Measurements from ENCODE around the gene SNX9.

SNX9 gene

DNA sequence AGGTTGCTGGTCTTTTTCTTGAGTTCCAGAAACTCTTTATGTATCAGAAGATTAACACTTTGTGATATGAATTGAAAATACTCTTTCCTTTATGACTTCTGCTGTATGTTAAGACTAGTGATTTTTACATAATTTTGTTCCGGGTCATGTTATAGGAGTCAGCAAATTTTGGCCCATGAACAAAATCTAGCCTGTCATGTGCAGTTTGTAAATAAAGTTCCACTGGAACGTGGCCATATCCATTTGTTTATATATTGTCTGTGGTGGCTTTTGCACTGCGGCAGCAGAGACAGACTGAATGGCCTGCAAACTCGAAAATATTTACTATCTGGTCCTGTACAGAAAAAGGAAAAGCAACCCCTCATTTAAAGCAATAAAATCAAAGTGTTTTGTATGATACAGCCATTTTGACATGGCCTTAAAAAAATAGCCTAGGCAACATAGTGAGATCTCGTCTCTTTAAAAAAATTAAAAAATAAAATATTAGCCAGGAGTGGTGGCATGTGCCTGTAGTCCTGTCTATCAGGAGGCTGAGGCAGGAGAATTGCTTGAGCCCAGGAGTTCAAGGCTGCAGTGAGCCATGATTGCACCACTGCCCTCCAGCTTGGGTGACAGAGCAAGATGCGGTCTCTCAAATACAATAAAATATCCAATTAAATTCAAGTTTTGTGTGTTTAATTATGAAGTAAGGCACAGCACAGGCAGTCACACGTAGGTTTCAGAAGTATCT, 36.9 kb downstream of the SNX9 start:
- no peak for DNase-seq (ENCODE audit: low read depth)

DNA sequence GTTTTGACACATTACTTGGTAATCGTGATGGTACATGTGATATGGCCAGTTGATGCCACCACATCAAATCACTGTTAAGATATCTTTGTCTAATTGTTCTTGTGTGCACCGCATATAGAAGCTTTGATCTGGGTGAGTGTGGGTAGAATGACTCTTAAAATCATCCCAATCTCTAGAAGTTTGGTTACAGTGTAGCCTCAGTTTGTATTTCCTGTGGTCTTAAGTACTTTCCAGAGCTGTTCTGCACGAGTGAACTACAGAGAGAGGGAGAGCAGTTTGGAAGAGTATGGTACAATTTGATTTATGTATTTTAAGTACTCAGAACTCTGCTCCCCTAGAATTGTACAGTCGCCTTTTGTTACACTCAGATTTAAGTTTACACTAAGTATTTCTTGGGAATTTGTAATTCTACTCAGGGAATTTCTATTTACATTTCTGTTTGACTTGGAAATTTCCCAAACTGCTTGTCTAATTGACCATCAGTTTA, 37.5 kb downstream of the SNX9 start:
- DNase-seq (ENCODE audit: low read depth), result no peak

DNA sequence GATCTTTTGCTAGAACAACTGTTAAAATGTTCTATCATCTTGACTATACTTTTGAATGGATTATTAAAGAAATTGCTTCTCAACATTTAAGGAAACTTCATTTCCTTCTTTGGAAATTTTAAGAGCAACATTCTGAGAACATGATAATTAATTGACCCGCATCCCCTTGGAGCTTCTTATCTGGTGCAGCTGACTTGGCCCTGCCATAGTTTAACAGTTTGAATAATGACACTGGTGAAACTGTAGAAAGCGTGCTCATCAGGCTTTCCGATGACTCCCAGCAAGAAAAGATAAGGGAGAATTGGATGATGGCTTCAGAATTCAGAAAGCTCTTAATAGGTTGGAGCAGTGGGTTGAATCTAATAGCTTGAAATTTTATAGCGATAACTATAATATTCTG, 38.1 kb downstream of the SNX9 start:
- DNase-seq (ENCODE audit: low read depth), result no peak

DNA sequence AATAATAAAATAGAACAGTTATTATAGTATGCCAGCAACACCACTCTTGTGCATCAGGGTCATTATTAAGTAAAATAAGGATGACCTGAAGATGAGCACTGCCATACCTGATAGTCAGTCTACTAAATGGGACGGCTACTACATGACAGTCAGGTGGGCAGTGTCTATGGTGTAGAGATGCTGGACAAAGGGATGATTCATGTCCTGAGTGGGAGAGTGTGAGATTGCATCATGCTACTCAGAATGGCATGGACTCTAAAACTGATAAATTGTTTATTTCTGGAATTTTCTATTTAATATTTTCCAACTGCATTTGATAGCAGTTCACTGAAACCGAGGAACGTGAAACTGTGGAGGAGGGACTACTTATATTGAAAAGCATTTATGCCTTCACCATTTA, 38.8 kb downstream of the SNX9 start:
- DNase-seq (ENCODE audit: low read depth), result no peak

DNA sequence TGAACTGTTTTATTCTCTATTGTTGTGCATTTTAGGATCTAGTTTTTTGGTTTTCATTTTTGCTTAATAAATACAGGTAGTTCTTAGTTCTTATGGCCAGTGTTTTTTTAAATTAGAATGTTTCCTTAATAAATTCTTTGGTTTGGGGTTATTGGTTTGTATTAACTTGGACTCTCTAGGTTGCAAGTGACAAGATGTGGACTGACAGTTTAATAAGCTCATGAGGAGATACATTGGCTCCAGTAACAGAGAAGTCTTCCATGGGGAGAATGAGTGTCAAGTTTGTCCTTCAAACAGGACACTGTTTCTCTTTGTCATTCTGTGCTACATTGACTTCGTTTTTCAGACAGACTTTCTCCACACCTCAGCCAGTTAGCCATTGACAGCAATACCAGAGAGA, 39.7 kb downstream of the SNX9 start:
- no peak for DNase-seq (ENCODE audit: low read depth)

DNA sequence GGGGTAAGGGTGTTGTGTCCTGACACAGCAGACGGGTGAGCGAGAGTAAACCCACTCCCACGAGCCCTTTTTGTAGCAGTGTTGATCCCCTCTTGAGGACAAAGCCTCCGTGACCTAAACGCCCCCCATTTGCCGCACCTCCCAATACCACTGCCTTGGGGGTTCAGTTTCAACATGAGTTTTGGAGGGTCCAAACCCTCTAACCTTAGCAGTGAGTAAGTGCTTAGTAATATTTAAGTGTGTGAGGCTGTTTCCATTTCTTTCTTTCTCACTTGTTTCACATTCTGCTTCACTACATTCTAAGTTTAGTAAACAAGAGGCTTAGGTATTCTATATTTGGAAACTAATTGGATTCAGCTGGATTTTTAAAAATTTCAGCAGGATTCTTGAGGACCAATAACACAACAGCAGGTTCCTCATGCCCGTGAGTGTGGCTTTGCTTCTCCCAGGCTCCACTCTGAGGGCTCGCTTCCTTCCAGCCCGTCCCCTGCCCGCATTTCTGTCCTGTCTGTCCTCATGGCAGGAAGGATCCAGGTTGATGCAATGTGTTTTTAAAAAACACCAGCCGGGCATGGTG, 41.2 kb downstream of the SNX9 start:
- DNase-seq (ENCODE audit: low read depth), result no peak

DNA sequence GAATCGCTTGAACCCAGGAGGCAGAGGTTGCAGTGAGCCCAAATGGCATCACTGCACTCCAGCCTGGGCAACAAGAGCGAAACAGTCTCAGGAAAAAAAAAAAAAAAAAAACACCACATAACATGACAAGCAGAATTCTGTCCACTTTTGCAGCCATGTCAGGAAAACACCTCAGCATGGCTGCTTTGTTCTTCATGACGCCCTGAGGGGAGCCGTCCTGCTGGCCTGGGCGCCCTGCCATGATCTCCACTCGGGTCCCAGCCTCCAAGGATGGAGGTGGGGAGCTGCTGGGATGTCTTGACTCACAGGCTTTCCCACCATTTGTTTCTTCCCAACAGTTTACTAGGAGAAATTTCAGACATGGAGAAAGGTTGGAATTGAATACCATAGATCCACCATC, 42.2 kb downstream of the SNX9 start:
- DNase-seq (ENCODE audit: low read depth), result no peak

DNA sequence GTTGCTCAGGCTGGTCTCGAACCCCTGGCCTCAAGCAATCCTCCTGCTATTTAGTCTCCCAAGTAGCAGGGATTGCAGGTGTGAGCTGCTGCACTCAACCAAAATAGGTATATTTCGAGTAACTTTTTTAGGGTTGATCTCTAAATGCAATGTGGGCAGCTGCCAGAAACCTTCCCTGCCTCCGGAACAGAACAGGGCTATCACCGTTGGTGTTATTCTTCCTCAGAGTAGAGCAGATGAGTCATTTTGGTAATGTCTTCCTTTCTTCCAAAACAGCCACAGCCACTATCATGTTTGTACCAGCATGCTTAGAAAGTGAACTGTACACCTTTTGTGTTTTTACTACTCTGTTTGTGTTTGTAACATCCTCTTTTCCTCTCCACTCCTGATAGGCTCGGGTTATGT, 44.1 kb downstream of the SNX9 start:
- DNase-seq (ENCODE audit: low read depth), result no peak

DNA sequence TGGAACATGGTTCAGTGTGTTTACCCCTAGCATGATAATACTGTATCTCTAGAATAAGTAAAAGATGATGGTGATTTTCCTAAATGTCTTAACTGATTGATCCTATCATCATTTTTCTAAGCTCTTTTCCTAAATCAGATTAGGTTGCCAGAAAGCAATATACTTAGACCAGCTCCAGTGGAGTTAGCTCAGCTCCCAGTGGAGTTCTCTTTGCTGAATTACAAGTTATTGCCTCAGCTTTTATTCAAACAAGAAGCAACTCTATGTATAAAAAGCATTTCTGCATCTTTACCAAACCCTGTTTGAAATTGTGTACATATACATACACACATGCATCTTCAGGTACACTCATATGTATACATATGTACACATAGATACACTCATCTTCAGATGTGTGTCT, 44.9 kb downstream of the SNX9 start:
- DNase-seq (ENCODE audit: low read depth), result no peak

DNA sequence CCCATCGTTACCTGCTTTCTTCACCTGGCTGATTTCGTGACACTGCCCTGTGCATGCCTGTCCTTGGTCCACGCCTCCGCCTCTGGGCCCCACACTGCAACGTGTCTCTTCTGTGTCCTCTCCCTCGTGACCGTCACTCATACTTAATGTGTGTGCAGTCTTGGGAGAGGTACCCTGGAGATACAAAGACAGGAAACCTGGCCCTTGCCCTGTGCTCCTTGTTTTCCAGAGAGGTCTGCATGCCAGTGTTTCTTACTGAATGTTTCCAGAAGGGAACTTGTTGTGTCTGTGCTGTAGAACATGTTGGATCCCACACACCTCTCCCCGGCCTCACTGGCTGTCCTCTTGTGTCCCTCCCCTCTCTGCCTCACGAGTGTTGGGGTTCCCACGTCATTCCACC, 45.8 kb downstream of the SNX9 start:
- DNase-seq (ENCODE audit: low read depth), result no peak

DNA sequence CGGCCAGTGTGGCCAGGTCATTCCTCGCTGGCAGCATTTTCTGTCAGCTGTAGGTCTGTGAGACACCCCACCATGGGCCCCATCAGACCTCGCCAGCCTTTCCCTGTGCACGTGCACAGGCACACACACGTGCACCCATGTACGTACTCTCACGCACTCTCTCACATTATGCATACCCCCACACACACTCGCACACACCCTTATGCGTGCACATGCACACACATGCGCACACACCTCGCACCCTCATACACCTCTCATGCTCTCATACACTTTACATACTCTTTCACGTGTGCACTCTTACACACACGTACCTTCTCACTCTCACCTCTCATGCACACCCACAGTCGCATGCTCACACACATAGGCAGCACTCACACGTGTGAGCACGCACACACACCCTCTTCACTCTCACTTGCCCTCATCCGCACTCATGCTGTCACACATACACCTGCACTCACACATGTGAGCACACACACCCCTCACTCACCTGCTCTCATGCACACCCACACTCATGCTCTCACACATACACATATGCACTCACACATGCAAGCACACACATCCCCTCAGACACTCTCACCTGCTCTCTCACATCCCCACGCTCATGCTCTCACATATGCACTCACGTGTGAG, 46.7 kb downstream of the SNX9 start:
- no peak for DNase-seq (ENCODE audit: low read depth)

DNA sequence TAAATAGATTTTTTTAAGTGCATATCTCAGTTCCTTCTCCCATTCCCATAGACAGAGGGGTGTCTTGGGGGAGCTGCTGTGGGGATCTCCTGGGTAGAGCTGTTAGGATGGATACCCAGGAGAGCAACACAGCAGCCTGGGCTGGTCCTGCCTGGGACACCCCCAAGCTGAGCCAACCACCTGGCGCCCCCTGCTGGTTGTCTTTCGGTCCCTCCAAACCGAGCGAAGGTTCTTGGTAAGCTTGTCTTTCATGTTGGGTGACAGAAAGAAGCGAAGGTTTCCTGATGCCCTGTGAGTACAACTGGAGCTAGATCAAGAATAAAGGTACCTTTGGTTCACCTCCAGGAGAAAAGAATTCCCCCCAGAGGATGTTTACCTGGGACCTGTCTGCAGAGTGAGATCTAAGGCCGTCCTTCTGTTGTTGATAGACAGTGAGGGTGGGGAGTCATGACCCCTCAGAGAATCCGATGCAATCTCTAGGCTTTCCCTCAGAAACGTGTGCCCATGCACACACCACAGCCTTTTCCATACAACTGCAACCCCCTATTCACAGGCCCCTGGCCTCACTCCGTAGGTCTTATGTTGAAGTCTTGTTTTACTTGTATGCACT, 50.8 kb downstream of the SNX9 start:
- DNase-seq (ENCODE audit: low read depth), result peak; percentile 86

DNA sequence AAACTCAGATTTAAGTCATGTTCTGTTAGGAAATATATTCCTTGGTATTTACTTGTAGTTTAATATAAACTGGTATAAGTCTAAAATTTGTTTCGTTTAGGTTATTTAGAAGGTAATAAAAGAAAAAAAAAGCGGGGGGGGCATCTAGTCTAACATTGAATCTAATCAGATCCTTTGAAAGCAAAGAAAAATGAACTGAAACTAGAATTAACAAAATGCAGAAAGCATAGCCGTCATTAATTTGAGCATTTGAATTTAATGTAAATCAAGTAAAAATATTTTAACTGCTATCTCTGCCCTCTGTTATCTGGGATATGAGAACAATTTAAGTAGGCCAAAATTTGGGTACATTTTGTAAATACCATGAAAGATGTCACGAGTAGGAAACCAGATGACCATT, 54.1 kb downstream of the SNX9 start:
- no peak for DNase-seq (ENCODE audit: low read depth)

DNA sequence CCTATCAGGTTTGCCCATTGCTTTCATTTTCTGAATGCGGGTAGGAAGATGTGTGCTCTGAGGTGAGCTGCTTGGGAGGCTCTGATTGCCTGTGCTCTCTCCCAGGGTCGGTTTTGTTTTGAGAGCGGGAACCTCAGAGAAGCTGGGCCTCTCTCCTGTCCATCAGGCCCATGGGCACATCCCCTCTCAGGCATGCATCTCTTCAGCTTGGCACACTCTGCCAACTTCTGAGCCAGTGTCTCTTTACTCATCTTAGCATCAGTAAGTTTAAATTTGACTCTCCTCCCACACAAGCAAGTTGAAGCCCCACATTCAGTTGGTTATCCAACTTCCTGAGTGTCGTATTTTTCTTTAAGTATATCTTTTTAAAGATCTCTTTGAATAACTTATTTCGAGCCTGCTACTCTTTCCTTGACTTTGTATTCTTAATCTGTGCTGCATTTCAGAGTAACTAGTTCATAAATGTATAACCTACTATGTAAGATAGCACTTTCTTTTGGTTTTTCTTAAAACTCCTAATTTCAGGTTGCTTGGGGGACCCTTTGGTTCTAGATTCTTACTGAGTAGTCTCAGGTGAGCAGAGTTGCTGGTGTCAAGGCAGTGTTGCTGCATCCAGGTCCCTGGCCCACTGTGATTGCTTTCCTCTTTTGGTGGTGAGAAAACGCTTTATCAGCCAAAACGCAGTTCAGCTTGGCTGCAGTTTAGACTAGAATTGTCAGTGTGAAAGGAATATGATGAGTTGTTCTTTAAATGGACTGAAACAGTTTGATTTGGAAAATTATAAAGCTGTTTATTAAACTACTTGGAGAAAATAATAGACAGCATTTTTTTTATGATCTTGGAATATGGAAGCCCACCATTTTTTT, 54.8 kb downstream of the SNX9 start:
- DNase-seq (ENCODE audit: low read depth), result no peak

DNA sequence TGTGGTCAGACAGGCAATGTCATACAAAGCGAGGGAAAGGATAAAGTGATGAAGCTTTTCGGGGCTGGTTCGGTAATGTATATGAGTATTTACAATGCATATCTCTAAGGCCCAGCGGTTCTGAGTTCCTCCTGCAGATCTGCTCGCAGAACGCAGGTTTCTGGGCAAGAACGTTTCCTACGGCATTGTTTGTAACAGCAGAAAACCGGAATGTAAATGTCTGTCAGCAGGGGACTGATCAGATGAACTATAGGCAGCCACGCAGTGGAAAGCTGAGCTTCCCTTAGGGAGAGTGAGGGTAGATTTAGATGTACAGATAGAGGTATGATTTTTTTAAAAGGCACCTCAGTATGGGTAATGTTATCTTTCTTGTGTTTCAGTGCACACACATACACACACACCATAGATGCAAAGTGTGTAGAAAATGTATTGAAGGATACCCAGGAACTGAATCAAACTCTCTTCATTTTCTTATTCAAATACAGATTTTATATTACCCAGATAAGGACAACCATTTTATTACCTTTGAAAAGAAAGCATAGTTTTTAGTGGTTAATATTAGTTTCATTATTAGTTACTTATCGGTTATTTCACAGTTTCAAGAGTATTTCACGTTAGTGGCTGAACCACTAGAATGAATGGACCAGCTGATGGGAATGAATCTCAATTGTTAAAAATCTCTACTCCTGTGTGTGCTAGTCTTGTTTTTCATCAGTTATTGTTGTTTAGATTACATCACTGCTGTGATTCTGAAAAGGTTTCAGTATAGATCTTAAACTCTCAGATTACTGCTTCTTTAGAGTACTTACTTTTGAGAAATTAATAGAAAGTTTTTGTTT, 56.2 kb downstream of the SNX9 start:
- no peak for DNase-seq (ENCODE audit: low read depth)

DNA sequence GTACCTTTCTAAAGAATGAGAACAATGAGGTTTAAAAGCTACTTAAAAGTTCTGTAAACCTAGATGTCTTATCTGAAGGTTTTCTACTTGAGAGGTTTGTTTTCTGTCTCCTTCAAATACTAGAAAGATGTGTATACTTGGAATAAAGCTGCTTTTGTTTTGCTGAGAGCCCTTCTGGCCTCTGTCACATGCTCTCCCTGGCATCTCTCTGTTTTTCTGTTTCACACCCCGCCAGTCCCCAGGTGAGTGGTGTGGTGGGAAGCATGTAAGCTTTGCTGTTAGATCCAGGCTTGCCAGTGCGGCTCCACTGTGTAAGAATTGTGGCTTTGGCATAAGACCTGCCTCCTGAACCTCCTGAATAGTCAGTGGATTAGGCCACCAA, 56.8 kb downstream of the SNX9 start:
- DNase-seq (ENCODE audit: low read depth), result no peak

DNA sequence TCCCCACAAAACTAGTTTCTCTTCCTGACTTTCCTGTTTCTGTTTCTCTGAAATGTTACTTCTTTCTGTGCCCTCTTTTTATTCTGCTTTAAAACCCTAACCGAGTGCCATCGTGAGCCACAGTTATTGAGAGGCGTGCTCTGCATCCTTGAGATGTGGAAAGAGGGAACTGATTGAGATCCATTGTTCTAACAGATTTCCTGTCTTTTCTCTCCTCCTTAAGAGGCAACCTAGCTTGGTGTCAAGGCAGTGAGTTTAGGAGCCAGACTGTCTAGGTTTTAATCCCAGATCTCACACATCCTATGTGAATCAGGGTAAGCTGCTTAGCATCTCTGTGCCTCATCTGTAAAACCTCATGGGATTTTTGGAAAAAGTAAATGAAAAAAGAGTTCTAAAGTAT, 57.5 kb downstream of the SNX9 start:
- no peak for DNase-seq (ENCODE audit: low read depth)

DNA sequence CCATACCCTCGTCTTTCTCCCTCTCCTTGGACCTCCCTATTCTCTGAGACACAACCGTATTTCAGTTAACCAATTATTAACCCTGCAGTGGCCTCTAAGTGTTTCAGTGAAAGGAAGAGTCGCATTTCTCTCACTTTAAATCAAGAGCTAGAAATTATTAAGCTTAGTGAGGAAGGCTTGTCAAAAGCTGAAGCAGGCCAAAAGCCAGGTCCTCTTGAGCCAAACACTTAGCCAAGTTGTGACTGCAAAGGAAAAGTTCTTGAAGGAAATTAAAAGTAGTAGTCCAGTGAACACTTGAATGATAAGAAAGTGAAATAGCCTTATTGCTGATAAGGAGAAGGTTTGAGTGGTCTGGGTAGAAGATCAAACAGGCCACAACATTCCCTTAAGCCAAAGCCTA, 58.3 kb downstream of the SNX9 start:
- no peak for DNase-seq (ENCODE audit: low read depth)

DNA sequence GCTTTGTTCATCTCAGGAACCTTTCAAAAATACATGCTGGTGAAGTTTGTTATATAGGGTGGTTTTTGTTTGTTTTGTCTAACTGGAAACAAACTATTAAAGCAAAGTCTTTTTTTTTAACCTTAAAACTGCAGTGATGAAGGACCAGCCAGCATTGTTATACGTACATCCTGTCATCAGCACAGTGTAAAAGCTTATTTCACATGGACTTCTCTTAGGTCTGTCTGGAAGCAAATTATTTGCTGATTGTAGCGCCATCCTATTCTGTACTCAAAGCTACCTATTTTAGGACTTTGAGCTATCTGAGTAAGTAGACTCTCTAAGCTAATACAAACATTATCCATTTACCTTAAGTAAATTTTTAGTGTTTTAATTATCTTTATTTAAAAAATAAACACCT, 61.7 kb downstream of the SNX9 start:
- no peak for DNase-seq (ENCODE audit: low read depth)

DNA sequence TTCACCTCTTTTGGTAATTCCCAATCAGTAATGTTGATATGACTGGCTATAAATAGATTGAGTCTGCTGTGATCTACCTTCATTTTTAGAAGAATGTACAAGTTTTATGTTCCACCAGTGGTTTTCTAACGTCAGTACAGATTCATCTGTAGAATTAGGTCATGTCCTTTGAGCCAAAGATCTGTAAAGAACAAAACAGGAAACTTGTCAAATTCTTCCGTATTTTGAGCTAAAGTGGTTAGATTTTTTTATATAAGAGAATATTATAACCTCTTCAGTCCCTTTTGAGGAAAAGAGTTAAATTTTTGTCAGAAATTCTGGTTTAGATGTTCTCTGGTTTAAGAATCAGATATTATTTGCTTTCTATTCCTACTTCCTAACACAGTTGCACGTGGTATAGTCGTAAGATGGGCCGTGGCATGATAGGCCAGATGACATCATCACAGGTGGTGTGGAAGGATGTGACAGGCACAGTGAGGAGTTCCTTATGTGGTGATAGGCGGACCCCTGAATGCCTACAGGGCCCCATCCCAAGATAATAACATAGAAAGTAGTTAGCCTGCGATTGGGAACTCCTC, 62.3 kb downstream of the SNX9 start:
- no peak for DNase-seq (ENCODE audit: low read depth)

DNA sequence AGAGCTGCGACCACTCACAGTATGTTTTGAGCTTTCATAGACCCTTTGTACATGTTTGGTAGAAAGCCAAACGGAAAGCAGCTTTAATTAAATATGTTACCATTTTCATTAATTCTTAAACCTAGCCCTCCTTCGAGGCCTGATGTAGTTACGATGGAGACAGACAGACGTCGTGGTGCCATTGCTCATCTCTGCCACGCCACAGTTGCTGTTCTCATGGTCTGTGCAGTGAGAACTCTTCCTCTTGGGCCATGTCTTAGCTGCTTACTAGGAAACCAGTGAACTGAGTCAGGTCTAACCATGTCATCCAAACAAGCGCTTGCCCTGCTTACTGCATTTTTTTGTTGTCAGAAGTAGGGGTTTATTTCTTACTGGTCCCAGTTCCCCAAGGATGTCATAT, 62.8 kb downstream of the SNX9 start:
- no peak for DNase-seq (ENCODE audit: low read depth)

All from activated T-cell treated with anti-CD3 and anti-CD28 coated beads for 1 hour (primary cell).